ENCODE measurements around the gene C1orf141.
"Not testable (repeated sequence)": the region's sequence is repeated elsewhere in the genome, so short reads cannot be mapped to it uniquely, and the experiment has no call there.

The C1orf141 gene

DNA sequence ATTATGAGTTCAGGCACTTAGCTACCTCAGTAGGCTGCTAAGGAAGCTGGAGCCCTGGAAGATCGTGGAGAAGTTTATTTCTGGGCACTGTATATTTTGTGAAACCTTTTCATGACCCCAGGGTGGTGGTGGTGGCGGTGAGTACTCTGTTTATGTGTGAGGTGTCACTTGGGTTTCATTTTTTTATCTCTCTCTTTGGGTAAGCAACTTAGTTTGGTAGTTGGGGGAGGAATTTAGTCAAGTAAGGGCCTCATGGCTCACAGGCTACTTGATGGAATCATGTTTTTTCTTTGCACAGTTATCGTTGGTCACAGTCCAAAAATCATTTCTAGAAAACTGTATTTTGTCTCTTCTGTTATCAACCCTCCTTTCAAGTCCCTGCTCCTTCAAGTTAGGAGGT is 33.9 kb downstream of the C1orf141 start:
- Histone ChIP-seq H3K27me3 (ENCODE audit: control insufficient read depth in 2 of 2, insufficient read depth in 2 of 2, low read length in 2 of 2) (no peaks in the 10 kb centered on the region), H3K4me1 (ENCODE audit: control insufficient read depth in 2 of 2, insufficient read depth in 2 of 2, low read length in 2 of 2) (peaks cover 3 to 10% of the 10 kb centered on the region in 2 donors), H3K27ac (ENCODE audit: low read depth in 2 of 2, low read length in 2 of 2) (no peak overlapping the region), H3K36me3 (ENCODE audit: control insufficient read depth in 2 of 2, insufficient read depth in 2 of 2, low read length in 2 of 2) (no peaks in the 10 kb centered on the region), H3K9me3 (ENCODE audit: control insufficient read depth in 2 of 2, low read length in 2 of 2) (no peaks in the 10 kb centered on the region), H3K9ac (ENCODE audit: low read depth in 1 of 2, low read length in 2 of 2) (no peak overlapping the region), H3K4me3 (ENCODE audit: low read length in 2 of 2) (no peak overlapping the region)

DNA sequence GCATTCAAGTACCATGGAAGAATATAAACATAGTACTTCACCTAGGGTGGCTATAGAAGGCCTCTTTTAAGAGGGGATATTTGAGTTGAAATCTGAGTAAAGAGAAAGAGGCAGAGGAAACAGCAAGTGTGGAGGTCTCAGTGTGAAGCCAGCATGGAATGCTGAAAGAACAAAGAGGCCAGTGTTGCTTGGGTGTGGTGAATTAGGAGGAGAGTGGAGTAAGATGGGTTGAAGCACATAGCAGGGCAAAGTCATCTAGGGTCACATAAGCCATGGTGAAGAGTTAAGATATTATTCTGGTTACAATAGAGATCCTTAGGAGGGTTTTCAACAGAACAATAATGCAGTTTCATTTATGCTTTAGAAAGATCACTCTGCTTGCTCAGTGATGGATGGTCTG is 37.5 kb downstream of the C1orf141 start:
- no peak overlapping the region for H3K4me3 ChIP-seq (ENCODE audit: low read length in 2 of 2)
- no peaks in the 10 kb centered on the region for H3K4me1 ChIP-seq (ENCODE audit: control insufficient read depth in 2 of 2, insufficient read depth in 2 of 2, low read length in 2 of 2)
- H3K27me3 ChIP-seq (ENCODE audit: control insufficient read depth in 2 of 2, insufficient read depth in 2 of 2, low read length in 2 of 2) = no peaks in the 10 kb centered on the region
- no peak overlapping the region for H3K27ac ChIP-seq (ENCODE audit: low read depth in 2 of 2, low read length in 2 of 2)
- H3K36me3 ChIP-seq (ENCODE audit: control insufficient read depth in 2 of 2, insufficient read depth in 2 of 2, low read length in 2 of 2) = no peaks in the 10 kb centered on the region
- no peak overlapping the region for H3K9ac ChIP-seq (ENCODE audit: low read depth in 1 of 2, low read length in 2 of 2)
- H3K9me3 ChIP-seq (ENCODE audit: control insufficient read depth in 2 of 2, low read length in 2 of 2) = no peaks in the 10 kb centered on the region

DNA sequence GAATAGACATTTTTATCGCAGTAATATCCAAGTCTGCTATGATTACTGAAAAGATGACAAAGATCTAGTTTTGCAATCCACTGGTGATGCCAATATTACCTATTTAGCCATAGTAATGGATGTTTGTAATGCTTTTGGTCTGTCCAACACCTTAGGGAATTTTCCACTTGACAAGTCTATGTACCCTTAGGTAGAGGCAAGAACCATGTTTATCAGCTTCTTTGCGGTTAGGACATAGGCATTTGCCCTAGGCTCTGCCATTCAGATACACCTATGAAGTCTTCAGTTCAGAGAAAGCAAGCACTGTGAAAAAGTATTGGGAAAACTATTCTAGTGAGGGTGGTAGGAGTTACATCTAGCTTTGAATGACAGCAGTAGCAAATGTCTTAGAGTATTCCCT is 40.6 kb downstream of the C1orf141 start:
- H3K4me1 ChIP-seq (ENCODE audit: control insufficient read depth in 2 of 2, insufficient read depth in 2 of 2, low read length in 2 of 2) = no peaks in the 10 kb centered on the region
- H3K36me3 ChIP-seq (ENCODE audit: control insufficient read depth in 2 of 2, insufficient read depth in 2 of 2, low read length in 2 of 2) = no peaks in the 10 kb centered on the region
- H3K9me3 ChIP-seq (ENCODE audit: control insufficient read depth in 2 of 2, low read length in 2 of 2) = no peaks in the 10 kb centered on the region
- H3K4me3 ChIP-seq (ENCODE audit: low read length in 2 of 2) = no peak overlapping the region
- no peaks in the 10 kb centered on the region for H3K27me3 ChIP-seq (ENCODE audit: control insufficient read depth in 2 of 2, insufficient read depth in 2 of 2, low read length in 2 of 2)
- H3K27ac ChIP-seq (ENCODE audit: low read depth in 2 of 2, low read length in 2 of 2) = no peak overlapping the region
- H3K9ac ChIP-seq (ENCODE audit: low read depth in 1 of 2, low read length in 2 of 2) = no peak overlapping the region

DNA sequence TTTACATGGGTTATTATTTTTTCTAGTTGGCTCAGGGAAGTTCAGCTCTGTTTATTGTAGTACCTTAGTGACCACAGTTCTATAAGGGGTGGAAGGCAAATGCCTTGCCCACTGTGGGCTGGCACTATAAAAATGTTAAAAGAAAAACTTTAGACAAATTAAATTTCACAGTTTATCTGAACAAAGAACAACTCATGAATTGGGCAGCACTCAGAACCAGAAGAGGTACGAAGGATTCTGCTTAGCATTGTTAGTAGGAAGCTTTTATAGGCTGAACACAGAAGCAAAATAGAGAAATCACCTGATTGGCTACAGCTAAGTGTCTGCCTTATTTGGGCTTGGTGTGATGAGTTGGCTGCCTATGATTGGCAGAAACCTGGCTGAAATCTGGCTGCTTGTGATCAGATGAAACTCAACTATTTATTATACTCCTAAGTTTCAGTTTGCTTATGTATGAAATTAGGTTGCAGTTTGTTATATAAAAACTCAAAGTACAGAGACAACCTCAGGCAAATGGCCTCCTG is 45.0 kb downstream of the C1orf141 start:
- H3K4me1 ChIP-seq (ENCODE audit: control insufficient read depth in 2 of 2, insufficient read depth in 2 of 2, low read length in 2 of 2) = peaks cover 0 to 5% of the 10 kb centered on the region in 2 donors
- H3K27ac ChIP-seq (ENCODE audit: low read depth in 2 of 2, low read length in 2 of 2) = no peak overlapping the region
- H3K4me3 ChIP-seq (ENCODE audit: low read length in 2 of 2) = no peak overlapping the region
- H3K9me3 ChIP-seq (ENCODE audit: control insufficient read depth in 2 of 2, low read length in 2 of 2) = no peaks in the 10 kb centered on the region
- no peaks in the 10 kb centered on the region for H3K27me3 ChIP-seq (ENCODE audit: control insufficient read depth in 2 of 2, insufficient read depth in 2 of 2, low read length in 2 of 2)
- no peak overlapping the region for H3K9ac ChIP-seq (ENCODE audit: low read depth in 1 of 2, low read length in 2 of 2)
- H3K36me3 ChIP-seq (ENCODE audit: control insufficient read depth in 2 of 2, insufficient read depth in 2 of 2, low read length in 2 of 2) = no peaks in the 10 kb centered on the region

DNA sequence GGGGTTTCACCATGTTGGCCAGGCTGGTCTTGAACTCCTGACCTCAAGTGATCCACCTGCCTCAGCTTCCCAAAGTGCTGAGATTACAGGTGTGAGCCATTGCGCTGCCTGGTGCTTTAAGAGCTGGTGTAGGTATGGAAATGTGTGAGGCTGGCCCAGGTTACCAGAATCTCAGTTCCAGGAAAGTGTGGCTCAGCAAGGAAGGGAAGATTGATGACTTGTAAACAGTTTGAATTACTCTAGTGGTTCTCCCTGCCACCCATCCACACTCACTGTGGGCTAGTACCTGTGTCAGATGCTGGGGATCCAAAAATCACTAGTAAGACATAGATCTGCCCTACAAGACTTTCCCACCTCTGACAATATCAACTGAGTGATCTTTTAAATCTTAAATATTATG is 46.3 kb downstream of the C1orf141 start:
- Histone ChIP-seq H3K27ac (ENCODE audit: low read depth in 2 of 2, low read length in 2 of 2) (no peak overlapping the region), H3K4me3 (ENCODE audit: low read length in 2 of 2) (no peak overlapping the region), H3K36me3 (ENCODE audit: control insufficient read depth in 2 of 2, insufficient read depth in 2 of 2, low read length in 2 of 2) (no peaks in the 10 kb centered on the region), H3K4me1 (ENCODE audit: control insufficient read depth in 2 of 2, insufficient read depth in 2 of 2, low read length in 2 of 2) (peaks cover 0 to 5% of the 10 kb centered on the region in 2 donors), H3K9me3 (ENCODE audit: control insufficient read depth in 2 of 2, low read length in 2 of 2) (no peaks in the 10 kb centered on the region), H3K27me3 (ENCODE audit: control insufficient read depth in 2 of 2, insufficient read depth in 2 of 2, low read length in 2 of 2) (no peaks in the 10 kb centered on the region), H3K9ac (ENCODE audit: low read depth in 1 of 2, low read length in 2 of 2) (no peak overlapping the region)

DNA sequence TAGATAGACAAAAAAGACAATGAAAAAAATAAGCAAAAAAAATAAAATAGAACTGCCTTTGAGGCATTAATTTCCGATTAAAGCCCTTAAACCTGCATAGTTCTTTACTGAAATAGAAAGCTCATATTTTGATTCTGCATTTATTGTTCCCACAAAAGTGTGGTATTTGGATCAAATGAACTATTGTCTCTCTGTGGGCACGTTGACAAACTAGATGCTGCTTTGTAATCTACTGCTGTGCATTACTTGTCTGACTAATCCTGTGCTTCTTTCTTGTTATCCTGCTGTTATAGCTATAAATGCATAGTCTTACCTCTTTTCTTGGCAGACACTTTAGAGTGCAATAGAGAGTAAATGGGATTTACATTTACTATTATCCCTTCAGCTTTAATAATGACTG is 49.4 kb downstream of the C1orf141 start:
- no peaks in the 10 kb centered on the region for H3K9me3 ChIP-seq (ENCODE audit: control insufficient read depth in 2 of 2, low read length in 2 of 2)
- H3K27ac ChIP-seq (ENCODE audit: low read depth in 2 of 2, low read length in 2 of 2) = no peak overlapping the region
- no peak overlapping the region for H3K9ac ChIP-seq (ENCODE audit: low read depth in 1 of 2, low read length in 2 of 2)
- H3K36me3 ChIP-seq (ENCODE audit: control insufficient read depth in 2 of 2, insufficient read depth in 2 of 2, low read length in 2 of 2) = no peaks in the 10 kb centered on the region
- H3K27me3 ChIP-seq (ENCODE audit: control insufficient read depth in 2 of 2, insufficient read depth in 2 of 2, low read length in 2 of 2) = no peaks in the 10 kb centered on the region
- peaks cover 0 to 5% of the 10 kb centered on the region in 2 donors for H3K4me1 ChIP-seq (ENCODE audit: control insufficient read depth in 2 of 2, insufficient read depth in 2 of 2, low read length in 2 of 2)
- no peak overlapping the region for H3K4me3 ChIP-seq (ENCODE audit: low read length in 2 of 2)

DNA sequence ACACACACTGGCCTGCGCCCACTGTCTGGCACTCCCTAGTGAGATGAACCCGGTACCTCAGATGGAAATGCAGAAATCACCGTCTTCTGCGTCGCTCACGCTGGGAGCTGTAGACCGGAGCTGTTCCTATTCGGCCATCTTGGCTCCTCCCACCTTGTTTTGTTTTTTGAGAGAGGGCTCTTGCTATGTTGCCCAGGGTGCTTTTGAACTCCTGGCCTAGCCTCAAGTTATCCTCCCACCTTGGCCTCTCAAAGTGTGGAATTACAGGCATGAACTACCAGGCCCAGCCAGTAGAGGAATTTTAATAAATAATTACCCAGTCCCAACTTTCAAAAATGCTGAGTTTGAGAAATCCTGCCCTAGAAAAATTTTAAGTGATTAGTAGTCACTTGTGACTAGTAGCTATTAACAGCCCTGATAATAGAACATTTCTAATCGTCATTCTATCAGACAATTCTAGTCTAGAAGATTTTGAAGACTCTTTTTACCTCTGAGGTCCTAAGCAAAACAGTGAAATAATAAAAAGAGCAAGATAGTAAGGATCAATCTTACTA is 49.9 kb downstream of the C1orf141 start:
- Histone ChIP-seq H3K27me3 (ENCODE audit: control insufficient read depth in 2 of 2, insufficient read depth in 2 of 2, low read length in 2 of 2) (no peaks in the 10 kb centered on the region), H3K9me3 (ENCODE audit: control insufficient read depth in 2 of 2, low read length in 2 of 2) (no peaks in the 10 kb centered on the region), H3K36me3 (ENCODE audit: control insufficient read depth in 2 of 2, insufficient read depth in 2 of 2, low read length in 2 of 2) (no peaks in the 10 kb centered on the region), H3K4me3 (ENCODE audit: low read length in 2 of 2) (no peak overlapping the region), H3K9ac (ENCODE audit: low read depth in 1 of 2, low read length in 2 of 2) (no peak overlapping the region), H3K27ac (ENCODE audit: low read depth in 2 of 2, low read length in 2 of 2) (no peak overlapping the region), H3K4me1 (ENCODE audit: control insufficient read depth in 2 of 2, insufficient read depth in 2 of 2, low read length in 2 of 2) (peaks cover 0 to 5% of the 10 kb centered on the region in 2 donors)

DNA sequence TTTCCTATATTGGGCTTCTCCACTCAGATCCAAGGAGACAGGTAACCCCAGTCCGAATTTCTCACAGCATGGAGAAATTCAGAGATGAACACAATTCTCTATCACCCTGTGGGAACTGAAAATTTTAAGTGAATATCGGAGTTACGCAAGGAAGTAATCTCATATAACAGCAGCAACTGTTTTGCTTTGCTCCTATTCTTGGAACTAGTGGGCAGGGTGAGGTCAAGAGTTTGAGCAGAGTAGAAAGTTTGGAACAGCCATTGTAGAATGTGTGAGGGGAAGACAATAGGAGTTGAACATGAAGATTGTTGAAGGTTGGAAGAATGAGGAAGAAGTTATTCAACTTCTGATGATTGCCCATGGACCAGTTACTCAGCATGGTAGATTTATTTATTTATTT is 56.5 kb downstream of the C1orf141 start:
- H3K36me3 ChIP-seq (ENCODE audit: control insufficient read depth in 2 of 2, insufficient read depth in 2 of 2, low read length in 2 of 2) = no peaks in the 10 kb centered on the region
- H3K27ac ChIP-seq (ENCODE audit: low read depth in 2 of 2, low read length in 2 of 2) = no peak overlapping the region
- H3K4me3 ChIP-seq (ENCODE audit: low read length in 2 of 2) = no peak overlapping the region
- no peaks in the 10 kb centered on the region for H3K27me3 ChIP-seq (ENCODE audit: control insufficient read depth in 2 of 2, insufficient read depth in 2 of 2, low read length in 2 of 2)
- H3K9ac ChIP-seq (ENCODE audit: low read depth in 1 of 2, low read length in 2 of 2) = no peak overlapping the region
- no peaks in the 10 kb centered on the region for H3K9me3 ChIP-seq (ENCODE audit: control insufficient read depth in 2 of 2, low read length in 2 of 2)
- no peaks in the 10 kb centered on the region for H3K4me1 ChIP-seq (ENCODE audit: control insufficient read depth in 2 of 2, insufficient read depth in 2 of 2, low read length in 2 of 2)

DNA sequence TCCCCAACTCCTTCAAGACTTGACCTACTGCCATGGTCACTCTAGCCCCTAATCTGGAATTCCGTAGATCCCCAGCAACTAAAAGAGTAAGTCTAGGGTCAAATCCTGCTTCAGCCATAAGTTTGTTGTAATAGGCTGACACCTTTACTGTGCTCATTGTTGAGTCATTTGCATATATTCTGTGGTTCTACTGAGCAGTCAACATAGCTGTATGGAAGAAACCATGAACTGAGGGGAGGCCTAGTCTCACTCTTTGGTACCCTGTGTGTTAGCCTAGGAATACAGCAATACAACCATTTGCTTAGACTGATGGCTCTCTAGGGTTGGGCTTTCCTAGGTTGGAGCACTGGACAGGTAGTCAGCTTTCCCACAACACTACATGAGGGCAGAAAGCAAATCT is 57.2 kb downstream of the C1orf141 start:
- Histone ChIP-seq H3K4me1 (ENCODE audit: control insufficient read depth in 2 of 2, insufficient read depth in 2 of 2, low read length in 2 of 2) (no peaks in the 10 kb centered on the region), H3K9me3 (ENCODE audit: control insufficient read depth in 2 of 2, low read length in 2 of 2) (no peaks in the 10 kb centered on the region), H3K27me3 (ENCODE audit: control insufficient read depth in 2 of 2, insufficient read depth in 2 of 2, low read length in 2 of 2) (no peaks in the 10 kb centered on the region), H3K9ac (ENCODE audit: low read depth in 1 of 2, low read length in 2 of 2) (no peak overlapping the region), H3K36me3 (ENCODE audit: control insufficient read depth in 2 of 2, insufficient read depth in 2 of 2, low read length in 2 of 2) (no peaks in the 10 kb centered on the region), H3K27ac (ENCODE audit: low read depth in 2 of 2, low read length in 2 of 2) (no peak overlapping the region), H3K4me3 (ENCODE audit: low read length in 2 of 2) (no peak overlapping the region)

DNA sequence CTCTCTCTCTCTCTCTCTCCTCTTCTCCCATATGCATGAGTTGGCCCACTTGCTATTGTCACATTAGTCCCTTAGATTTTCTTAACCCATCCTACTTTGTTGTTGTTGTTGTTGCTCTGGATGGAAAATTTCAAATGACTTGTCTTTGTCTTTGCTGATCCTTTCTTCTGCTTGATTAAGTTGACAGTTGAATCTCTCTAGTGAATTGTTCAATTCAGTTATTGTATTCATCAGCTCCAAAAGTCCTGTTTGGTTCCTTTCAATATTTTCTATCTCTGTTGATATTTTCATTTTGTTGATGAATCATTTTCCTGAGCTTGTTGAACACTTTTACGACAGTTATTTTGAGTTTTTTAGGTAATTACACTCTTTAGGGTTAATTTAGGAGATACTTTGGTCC is 62.0 kb downstream of the C1orf141 start:
- no peak overlapping the region for H3K27ac ChIP-seq (ENCODE audit: low read depth in 2 of 2, low read length in 2 of 2)
- H3K4me3 ChIP-seq (ENCODE audit: low read length in 2 of 2) = no peak overlapping the region
- H3K27me3 ChIP-seq (ENCODE audit: control insufficient read depth in 2 of 2, insufficient read depth in 2 of 2, low read length in 2 of 2) = no peaks in the 10 kb centered on the region
- H3K9me3 ChIP-seq (ENCODE audit: control insufficient read depth in 2 of 2, low read length in 2 of 2) = peaks cover 0 to 3% of the 10 kb centered on the region in 2 donors
- no peaks in the 10 kb centered on the region for H3K36me3 ChIP-seq (ENCODE audit: control insufficient read depth in 2 of 2, insufficient read depth in 2 of 2, low read length in 2 of 2)
- no peak overlapping the region for H3K9ac ChIP-seq (ENCODE audit: low read depth in 1 of 2, low read length in 2 of 2)
- H3K4me1 ChIP-seq (ENCODE audit: control insufficient read depth in 2 of 2, insufficient read depth in 2 of 2, low read length in 2 of 2) = no peaks in the 10 kb centered on the region

DNA sequence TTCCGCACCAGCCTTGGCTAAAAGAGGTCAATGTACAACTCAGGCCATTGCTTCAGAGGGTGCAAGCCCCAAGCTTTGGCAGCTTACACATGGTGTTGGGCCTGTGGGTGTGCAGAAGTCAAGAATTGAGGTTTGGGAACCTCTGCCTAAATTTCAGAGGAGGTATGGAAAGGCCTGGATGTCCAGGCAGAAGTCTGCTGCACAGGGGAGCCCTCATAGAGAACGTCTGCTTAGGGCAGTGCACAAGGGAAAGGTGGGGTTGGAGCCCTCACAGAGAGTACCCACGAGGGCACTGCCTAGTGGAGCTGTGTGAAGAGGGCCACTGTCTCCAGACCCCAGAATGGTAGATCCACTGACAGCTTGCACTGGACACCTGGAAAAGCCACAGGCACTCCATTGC is 67.1 kb downstream of the C1orf141 start:
- H3K27me3 ChIP-seq (ENCODE audit: control insufficient read depth in 2 of 2, insufficient read depth in 2 of 2, low read length in 2 of 2); H3K9ac ChIP-seq (ENCODE audit: low read depth in 1 of 2, low read length in 2 of 2); H3K36me3 ChIP-seq (ENCODE audit: control insufficient read depth in 2 of 2, insufficient read depth in 2 of 2, low read length in 2 of 2); H3K27ac ChIP-seq (ENCODE audit: low read depth in 2 of 2, low read length in 2 of 2); H3K4me1 ChIP-seq (ENCODE audit: control insufficient read depth in 2 of 2, insufficient read depth in 2 of 2, low read length in 2 of 2); H3K4me3 ChIP-seq (ENCODE audit: low read length in 2 of 2); H3K9me3 ChIP-seq (ENCODE audit: control insufficient read depth in 2 of 2, low read length in 2 of 2): not testable (repeated sequence)

All from mucosa of rectum (tissue), 2 donors.